NCI-H1092 (cell line): ENCODE data around the gene RTL5.

Experiments used
- DNase-seq: peaks from one replicate; lab custom pipeline; 2025; lab: John Stamatoyannopoulos, UW

The RTL5 gene

GRCh38 chrX:72129661-72130060 lies 2.1 kb downstream of the RTL5 start:
- DNase-seq = no peak

GRCh38 chrX:72128881-72129280 lies 2.8 kb downstream of the RTL5 start:
- DNase-seq = peak; percentile 8

GRCh38 chrX:72128183-72128834 lies 3.4 kb downstream of the RTL5 start:
- DNase-seq = no peak

GRCh38 chrX:72127332-72127731 lies 4.4 kb downstream of the RTL5 start:
- DNase-seq = no peak

GRCh38 chrX:72126539-72127140 lies 5.1 kb downstream of the RTL5 start:
- peak; percentile 64 for DNase-seq

- DNase-seq = peak; percentile 24
Observed at GRCh38 chrX:72126048-72126415, 5.7 kb downstream of the RTL5 start.

- DNase-seq = no peak
Observed at GRCh38 chrX:72125331-72126047, 6.2 kb downstream of the RTL5 start.

- no peak for DNase-seq
Observed at GRCh38 chrX:72124540-72125201, 7.0 kb downstream of the RTL5 start.

- no peak for DNase-seq
Observed at GRCh38 chrX:72123471-72124185, 8.1 kb downstream of the RTL5 start.

- DNase-seq = no peak
Observed at GRCh38 chrX:72122621-72123337, 8.9 kb downstream of the RTL5 start.

GRCh38 chrX:72121383-72121782 lies 10.3 kb downstream of the RTL5 start:
- DNase-seq = no peak

GRCh38 chrX:72120837-72121236 lies 10.9 kb downstream of the RTL5 start:
- DNase-seq = no peak

- DNase-seq = no peak
Observed at GRCh38 chrX:72117636-72118210, 14.0 kb downstream of the RTL5 start.

- DNase-seq = no peak
Observed at GRCh38 chrX:72115380-72115779, 16.3 kb downstream of the RTL5 start.

GRCh38 chrX:72114807-72115206 lies 16.9 kb downstream of the RTL5 start:
- DNase-seq = no peak

GRCh38 chrX:72114306-72114705 lies 17.4 kb downstream of the RTL5 start:
- DNase-seq = no peak

GRCh38 chrX:72113461-72113860 lies 18.3 kb downstream of the RTL5 start:
- DNase-seq = no peak

- no peak for DNase-seq
Observed at GRCh38 chrX:72110876-72111708, 20.6 kb downstream of the RTL5 start.

- DNase-seq = no peak
Observed at GRCh38 chrX:72110051-72110875, 21.5 kb downstream of the RTL5 start.
